Renal cortex interstitium (tissue), 11 donors: ENCODE data around the gene SUSD3. TPM values are rescaled to one million over a fixed set of nuclear protein-coding genes. Genes with fewer than 3 reads are reported as not detected.

Source experiments
- DNase-seq, 11 donors: peaks; one replicate each; pipeline ENCODE4 v3.0.0-alpha.2; 2013; ENCODE audit warnings: low read depth in 9 of 11, low spot score in 4 of 11; ENCODE audit errors: extremely low read depth in 1 of 11
- polyA plus RNA-seq, 3 donors: library from polyadenylated mRNA; unstranded; fragments of 120-200 nt; gene quantifications; one replicate each; pipeline ENCODE4 v1.2.1, GENCODE V29; 2013; ENCODE audit not compliant: insufficient read length in 3 of 3

SUSD3 gene
- polyA plus RNA-seq, 3 donors: 8.4 to 11.4 (median 8.7) TPM

DNA sequence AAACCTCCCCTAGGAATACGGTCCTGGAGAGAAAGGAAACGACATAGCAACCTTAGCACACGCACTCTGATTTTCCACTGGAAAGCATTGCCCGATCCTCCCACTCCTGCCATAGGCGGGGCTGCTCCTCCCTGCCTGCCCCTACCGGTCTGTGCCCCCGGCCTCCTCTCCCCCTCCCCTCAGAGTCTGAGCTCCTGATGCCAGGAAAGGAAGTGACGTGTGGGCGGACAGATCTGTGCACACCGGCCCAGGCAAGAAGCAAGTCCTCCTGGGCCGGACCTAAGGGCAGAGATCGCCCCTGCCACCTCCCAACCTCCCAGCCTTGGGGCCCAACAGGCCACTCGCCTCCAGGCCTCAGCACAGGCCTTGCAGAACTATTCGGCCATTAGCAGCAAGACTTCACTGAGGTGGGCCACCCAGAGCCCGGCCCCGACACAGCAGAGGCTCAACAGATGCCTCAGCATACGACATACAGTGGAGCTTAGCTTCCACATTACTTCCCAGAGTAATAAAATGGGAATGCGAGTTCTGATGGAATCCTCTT lies 68.4 kb downstream of the SUSD3 start:
- peak in 7 of 11 donors; percentile 50 to 75 (median 68) for DNase-seq

DNA sequence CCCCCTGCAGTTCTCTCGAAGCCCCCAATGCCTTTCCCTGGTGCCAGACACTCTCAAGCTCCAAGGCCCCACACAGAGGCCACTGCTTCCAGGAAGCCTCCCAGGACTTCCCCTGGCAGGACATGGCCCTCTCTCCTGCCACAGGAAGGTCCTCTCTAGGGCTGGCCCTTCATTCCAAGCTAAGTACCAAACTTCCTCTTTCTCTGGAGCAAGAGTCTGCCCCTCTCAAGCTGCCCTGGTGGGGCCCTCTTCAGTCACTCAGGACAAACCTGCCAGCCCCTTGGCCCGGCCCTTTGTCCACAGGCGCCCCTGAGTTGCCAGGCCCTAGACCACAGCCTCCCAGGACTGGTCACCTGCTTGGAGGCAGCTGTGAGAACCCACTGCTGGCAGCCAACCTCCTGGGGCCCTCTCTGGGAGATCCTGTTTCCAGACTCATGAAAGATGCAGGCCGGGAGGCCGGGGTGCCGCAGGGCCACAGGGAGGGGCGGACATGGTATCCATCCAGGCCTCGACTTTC lies 69.0 kb downstream of the SUSD3 start:
- no peak for DNase-seq

DNA sequence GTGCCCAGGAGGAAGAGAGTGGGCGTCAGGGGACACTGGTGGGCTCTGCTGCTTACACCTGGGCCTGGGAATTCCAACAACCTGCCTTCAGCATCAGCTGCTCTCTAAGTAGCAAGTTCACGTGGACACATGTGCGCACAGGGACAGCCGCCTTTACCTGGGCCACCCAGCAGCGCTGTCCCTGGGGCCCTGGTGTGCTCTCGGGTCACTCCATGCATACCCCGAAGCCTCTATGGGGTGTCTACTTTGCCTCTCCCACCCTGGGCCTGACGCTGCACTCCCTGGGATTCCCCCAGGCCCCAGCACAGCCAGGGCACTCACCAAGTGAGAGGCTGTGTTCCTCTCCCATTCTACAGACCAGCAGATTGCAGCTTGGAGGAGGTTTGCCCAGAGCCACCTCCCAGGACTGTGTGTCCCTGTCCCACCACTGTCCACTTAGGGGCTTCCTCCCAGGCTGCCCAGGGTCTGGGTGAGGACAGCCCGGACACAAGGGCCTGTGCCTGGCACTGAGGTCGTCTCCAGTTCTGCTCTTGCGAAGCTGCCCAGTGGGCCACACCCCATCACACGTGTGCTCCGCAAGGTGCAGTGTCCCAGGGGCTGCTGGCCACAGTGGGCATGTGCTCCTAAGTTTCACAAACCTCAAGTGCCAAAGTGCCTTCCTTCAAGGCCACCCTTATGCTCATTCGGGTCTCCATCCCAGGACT lies 69.7 kb downstream of the SUSD3 start:
- DNase-seq: no peak

DNA sequence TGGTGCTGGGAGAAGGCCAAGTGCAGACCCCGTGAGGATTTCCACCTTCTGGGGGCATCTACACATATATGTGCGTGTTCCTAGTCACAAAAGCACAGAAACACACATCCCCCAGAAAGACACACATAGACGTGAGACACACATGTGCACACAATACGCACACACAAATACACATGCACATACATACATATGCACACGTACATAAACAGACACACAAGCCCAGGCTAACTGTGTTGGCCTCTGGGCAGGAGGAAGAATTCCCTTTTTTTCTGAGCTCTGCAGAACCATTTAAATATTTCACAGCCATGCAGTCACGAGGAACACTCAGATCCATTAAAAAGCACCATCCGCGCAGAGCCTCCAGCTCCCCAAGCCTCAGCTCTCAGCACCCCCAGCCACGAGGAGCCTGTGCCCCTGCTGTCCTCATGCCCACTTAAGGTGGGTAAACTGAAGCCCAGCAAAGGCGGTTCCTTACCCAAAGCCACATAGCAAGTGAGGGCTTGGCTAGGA lies 70.3 kb downstream of the SUSD3 start:
- DNase-seq: no peak

DNA sequence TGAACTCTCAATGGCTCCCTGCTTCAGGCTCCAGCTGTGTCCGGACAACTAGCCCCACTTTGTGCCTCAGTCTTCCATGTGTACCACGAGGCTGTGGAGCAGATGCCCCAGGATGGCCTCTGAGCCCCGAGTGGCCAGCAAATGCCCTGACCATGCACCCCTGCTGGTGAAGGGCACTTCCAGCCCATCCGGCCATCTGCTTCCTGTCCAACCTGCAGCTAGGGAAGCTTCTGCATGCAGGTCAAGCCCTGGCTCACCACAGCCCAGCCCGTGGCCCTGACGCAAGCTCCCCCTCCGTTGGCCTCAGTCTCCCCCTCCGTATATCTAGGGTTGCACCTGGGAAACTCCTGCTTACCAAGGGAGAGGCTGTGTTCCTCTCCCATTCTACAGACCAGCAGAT lies 70.8 kb downstream of the SUSD3 start:
- DNase-seq: no peak

DNA sequence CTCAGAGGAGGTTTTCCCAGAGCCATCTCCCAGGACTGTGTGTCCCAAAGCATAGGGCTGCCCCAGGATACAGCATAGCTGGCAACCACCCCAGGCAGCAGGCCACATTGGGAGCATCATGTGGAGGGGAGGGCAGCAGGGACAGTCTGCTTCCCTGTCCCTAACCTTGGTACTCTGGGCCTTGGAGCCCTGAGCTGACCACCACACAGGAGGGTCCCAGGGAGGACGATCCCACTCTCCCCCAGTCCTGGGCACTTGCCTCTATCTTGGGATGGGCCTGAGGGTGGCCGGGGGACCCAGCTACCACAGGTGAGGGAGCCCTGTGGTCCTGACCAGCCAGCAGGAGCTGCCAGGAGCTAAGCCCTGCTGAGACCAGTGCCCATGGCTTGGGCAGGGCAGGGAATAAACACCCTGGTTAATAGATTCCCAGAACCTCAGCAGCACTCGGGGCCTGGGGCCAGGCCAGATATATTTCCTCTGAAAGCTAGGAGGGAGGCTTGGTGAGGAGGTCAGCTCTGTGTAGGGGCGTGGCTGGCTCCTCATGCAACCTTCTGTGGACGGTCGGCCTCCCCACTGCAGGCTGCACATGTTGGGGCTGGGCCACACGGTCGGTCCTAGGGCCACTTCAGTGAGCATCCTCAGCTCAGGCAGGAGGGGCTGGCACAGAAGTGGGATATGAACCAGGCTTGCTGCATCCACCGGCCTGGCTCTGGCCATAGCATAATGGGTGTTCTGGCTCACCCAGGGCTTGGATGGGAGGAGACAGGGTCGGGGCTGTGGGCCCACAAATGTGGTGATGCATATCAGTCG lies 71.4 kb downstream of the SUSD3 start:
- no peak for DNase-seq

DNA sequence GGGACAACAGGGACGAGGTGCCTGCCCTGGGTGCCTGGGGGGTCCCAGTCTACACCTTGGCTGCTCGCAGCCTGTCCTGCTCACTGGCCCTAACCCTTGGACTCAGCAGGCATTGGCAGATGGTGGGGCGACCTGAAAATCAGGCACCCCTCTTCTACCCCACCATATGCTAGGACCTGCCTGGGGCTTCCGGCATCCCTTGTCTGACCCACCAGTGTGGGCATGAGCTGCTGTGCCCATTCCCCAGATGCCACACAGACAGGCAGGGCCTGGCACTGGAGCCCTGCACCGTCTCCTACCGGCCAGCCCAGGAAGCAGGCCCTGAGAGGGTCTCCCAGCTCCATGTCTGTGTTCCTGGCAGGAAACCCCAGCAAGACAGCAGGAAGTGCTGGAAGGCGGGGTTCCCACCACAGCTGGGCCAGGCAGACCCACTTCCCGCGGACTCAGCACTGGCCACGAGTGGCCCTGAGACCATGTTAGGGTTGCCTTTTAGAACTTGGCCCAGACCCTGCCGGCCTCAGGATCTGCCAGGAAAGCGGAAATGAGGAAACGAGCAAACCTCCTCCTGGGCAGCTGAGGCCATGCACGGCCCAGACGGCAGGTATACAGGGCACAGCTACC lies 72.5 kb downstream of the SUSD3 start:
- no peak for DNase-seq

DNA sequence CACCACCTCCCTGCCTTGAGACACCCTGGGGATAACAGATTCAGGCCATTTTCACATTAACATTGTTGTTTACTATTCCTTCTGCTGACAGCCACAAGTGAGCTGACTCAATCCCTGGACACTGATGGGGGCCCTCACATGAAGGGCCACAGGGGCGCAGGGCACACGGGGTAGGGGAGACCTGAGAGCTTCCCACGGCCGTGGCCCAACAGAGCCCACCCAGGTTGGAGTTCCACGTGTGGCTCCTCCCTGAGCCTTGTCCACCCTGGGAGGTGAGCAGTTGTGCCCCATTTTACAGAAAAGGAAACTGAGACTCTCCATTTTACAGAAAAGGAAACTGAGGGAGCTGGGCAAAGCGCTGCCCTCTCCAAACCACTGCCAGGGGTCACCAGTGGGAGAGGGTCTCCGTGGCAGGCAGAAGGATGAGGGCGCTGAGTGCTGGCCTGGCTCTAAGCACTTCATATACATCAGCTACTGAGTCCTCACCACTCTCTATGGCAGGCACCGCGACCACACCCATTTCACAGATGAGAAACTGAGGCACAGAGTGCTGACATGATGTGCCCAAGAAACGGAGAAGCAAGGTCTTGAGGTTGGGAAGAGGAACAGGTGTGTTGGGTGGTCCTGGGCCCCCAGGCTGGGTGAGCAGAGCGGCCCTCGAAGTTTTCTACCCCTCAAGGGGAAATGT lies 73.2 kb downstream of the SUSD3 start:
- DNase-seq: no peak

DNA sequence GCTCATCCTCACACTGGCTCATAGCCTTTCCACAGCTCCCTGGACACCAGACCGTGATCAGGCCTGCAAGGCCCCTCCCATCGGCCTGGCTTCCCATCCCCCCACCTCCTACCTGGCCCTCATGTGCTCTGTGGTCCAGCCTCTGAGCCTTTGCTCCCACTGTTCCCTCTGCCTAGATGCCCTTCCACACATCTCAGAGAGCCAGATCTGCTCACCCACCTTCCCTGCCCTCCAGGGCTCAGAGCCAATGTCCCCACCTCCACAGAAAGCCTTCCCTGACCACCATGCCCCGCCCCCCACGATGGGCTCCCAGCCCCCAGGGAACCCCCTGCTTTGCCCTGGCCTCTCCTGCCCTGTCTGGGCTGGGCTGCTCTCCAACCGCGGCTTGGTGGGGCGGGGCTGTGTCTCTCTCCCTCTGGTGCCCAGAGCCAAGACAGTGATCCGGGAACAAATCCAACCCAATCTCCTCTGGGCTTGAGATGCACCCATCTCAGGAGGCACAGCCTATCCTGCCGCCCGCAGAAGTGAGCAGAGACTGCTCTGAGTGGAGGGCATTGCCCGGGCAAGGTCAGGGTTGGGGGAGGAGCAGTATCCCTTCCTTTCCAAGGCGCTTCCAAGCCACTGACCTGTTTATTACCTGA lies 73.9 kb downstream of the SUSD3 start:
- DNase-seq: no peak

DNA sequence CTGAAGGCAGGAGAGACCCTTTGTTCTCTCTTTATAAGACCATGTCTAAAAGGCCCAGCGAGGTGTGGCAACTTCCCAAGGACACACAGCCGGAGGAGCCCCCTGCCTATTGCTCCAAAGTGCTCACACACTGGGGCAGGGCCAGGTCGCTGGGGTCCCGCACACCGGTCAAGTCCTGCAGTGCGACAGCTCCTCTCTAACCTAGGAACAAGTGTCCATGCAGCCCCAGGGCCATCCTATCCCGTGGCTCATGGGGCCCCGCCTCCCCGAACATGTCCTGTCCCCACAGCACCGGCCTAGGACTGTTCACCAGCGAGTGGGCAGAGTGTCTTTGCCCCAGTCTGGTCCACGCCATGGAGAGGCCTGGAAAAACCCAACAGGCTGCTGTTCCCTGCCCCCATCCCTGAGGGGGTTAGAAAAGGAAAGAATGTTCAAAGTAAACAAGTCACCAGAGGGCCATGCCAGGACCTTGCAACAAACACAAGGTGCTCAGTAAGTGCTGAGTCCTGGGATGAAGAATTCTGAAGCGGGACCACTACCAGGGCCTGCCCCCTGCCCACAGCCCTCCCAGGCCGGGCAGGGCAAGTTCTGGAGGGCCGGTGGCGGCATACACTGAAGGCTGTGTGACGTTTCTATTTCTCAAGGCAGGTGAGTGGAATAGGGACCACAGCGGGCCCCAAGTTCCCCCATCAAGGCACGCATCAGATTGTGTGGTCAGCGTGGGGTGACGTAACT lies 74.6 kb downstream of the SUSD3 start:
- peak in 2 of 11 donors; percentile 23 to 36 for DNase-seq

DNA sequence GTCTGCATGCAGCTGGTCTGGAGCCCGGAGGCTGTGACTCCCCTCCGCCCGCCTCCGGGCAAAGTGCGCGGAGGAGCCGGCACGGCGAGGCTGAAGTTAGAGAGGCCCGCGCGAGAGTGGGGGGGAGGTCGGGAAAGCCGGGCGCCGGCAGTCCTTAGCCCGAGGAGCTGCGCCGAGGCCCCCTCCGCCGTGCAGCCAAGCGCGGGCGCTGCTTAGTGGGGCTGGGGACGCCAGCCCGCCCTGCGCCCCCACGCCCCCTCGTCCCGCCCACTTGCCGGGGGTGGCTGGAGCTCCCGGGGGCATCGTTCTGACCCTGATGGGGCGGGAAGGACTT lies 75.1 kb downstream of the SUSD3 start:
- peak in 9 of 11 donors; percentile 53 to 75 (median 65) for DNase-seq

DNA sequence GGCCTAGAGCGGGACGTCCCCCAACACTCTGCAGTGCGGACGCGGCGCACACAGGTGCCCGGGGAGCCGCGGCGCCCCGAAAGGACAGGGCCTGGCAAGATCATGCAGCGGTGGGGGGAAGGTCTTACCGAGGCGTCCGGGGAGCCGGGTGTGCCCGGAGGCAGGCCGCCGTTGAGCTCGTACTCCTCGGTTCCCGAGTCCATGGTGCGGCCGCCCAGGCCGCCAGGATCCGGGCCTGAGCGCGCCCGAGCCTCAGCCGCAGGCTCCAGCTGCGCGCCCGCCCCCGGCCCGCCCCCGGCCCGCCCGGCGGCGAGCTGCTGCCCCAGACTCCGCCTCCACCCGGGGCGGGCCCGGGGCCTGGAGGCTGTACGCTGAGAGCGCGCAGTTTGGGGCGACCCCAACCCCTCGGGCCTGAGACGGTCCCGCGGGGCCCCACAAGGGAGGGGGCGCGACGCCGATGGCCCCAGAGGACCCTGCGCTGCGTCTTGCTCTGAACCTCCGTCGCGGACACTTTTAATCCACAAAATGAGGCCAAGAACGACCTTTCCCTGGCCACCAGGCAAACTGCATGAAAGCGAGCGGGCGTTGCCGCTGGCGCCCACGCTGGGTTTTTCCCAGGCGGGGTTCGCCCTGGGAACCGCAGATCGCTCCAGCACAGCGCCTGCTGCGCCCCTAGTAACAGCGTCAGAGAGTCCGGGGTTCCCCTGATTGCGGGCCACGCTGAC lies 75.7 kb downstream of the SUSD3 start, which contains the start of gene NINJ1:
TSS of gene NINJ1 (minus strand) at position 237 of the 725 bp plus-strand sequence. CDS start at position 203, 34 bp downstream.
- peak in 9 of 11 donors; percentile 56 to 81 (median 71) for DNase-seq

Other genes with a start within 250 kb of the SUSD3 start
- 10 to 100 TPM in 1 of 3 donors, 1 to 10 TPM in 2; 7.1 to 10.2 (median 9.0) TPM for gene ZNF484, start 180.7 kb upstream of the SUSD3 start, polyA plus RNA-seq
- 1 to 10 TPM; 3.3 to 5.8 (median 5.3) TPM for gene FGD3, start 111.2 kb upstream of the SUSD3 start, polyA plus RNA-seq
- 10 to 100 TPM; 17.5 to 26.2 (median 22.5) TPM for gene CARD19, start 37.5 kb downstream of the SUSD3 start, polyA plus RNA-seq
- 10 to 100 TPM; 35.2 to 49.1 (median 46.8) TPM for gene NINJ1, start 75.5 kb downstream of the SUSD3 start, polyA plus RNA-seq
- gene WNK2, start 125.4 kb downstream of the SUSD3 start, polyA plus RNA-seq: 10 to 100 TPM; 24.8 to 34.0 (median 29.0) TPM